PFSK-1 (cell line): ENCODE results near the gene FAM228A.

ENCODE experiments used
- FOXP2 ChIP-seq: optimal IDR thresholded peaks from 2 replicates; pipeline ENCODE3; 2011; ENCODE audit warnings: borderline replicate concordance, control low read depth, inconsistent platforms; ENCODE audit not compliant: insufficient read depth; ENCODE audit errors: extremely low read length, extremely low read depth
- POLR2AphosphoS5 ChIP-seq: IDR thresholded peaks from 2 replicates; pipeline ENCODE4 v1.6.1; 2012; ENCODE audit warnings: low read depth, mild to moderate bottlenecking, control low read depth, low read length, moderate library complexity
- REST ChIP-seq, 2 experiments: IDR thresholded peaks; 2 replicates each; pipeline versions ENCODE4 v1.6.1 to v1.8.0; 2011 to 2012; ENCODE audit warnings: low read depth in 2 of 2, low read length in 2 of 2, control low read depth in 1 of 2, inconsistent platforms in 1 of 2, mild to moderate bottlenecking in 1 of 2, moderate library complexity in 1 of 2; ENCODE audit not compliant: insufficient read depth in 1 of 2
- SIN3A ChIP-seq: IDR thresholded peaks from 2 replicates; pipeline ENCODE4 v1.6.1; 2012; ENCODE audit warnings: mild to moderate bottlenecking, low read length, moderate library complexity, borderline replicate concordance; ENCODE audit not compliant: insufficient read depth
- TAF1 ChIP-seq: IDR thresholded peaks from 2 replicates; pipeline ENCODE4 v1.6.1; 2012; ENCODE audit warnings: low read length, control low read depth, borderline replicate concordance; ENCODE audit not compliant: insufficient read depth

Gene FAM228A

GRCh38 chr2:24152413-24153197 is 22.2 kb upstream of the FAM228A start:
- TF ChIP-seq SIN3A: no peak

GRCh38 chr2:24153478-24153877 is 21.4 kb upstream of the FAM228A start:
- TF ChIP-seq REST (IDR thresholded peaks at IDR 0.05; ENCODE audit: insufficient read depth in 1 of 2, low read depth in 2 of 2, low read length in 2 of 2) (no peak), SIN3A (no peak), POLR2AphosphoS5 (no peak), TAF1 (no peak), FOXP2 (no peak)

GRCh38 chr2:24158131-24158530 is 16.7 kb upstream of the FAM228A start:
- no peak for TF ChIP-seq FOXP2
- no peak for TF ChIP-seq POLR2AphosphoS5
- TF ChIP-seq TAF1: no peak
- no peak for TF ChIP-seq REST (IDR thresholded peaks at IDR 0.05; ENCODE audit: insufficient read depth in 1 of 2, low read depth in 2 of 2, low read length in 2 of 2)
- TF ChIP-seq SIN3A: no peak

- TF ChIP-seq FOXP2 (no peak), SIN3A (no peak), REST (IDR thresholded peaks at IDR 0.05; ENCODE audit: insufficient read depth in 1 of 2, low read depth in 2 of 2, low read length in 2 of 2) (no peak), POLR2AphosphoS5 (no peak), TAF1 (no peak)
These were observed 15.1 kb upstream of the FAM228A start for GRCh38 chr2:24159708-24160107.

- TF ChIP-seq REST (IDR thresholded peaks at IDR 0.05; ENCODE audit: insufficient read depth in 1 of 2, low read depth in 2 of 2, low read length in 2 of 2) (no peak), POLR2AphosphoS5 (no peak), TAF1 (no peak), FOXP2 (no peak), SIN3A (no peak)
These were observed 14.1 kb upstream of the FAM228A start for GRCh38 chr2:24160761-24161160.
